Activated CD8-positive, alpha-beta T cell treated with anti-CD3 and anti-CD28 coated beads for 36 hours (primary cell): Measurements from ENCODE around the gene BCHE. TPM values are rescaled to one million over a fixed set of nuclear protein-coding genes. Genes with fewer than 3 reads are reported as not detected.

Experiments
- ATAC-seq: fragments of 200-7000 bp; cut with Tn5 transposase; one replicate; pipeline ENCODE4 v1.10.0; 2021; ENCODE audit warnings: mild to moderate bottlenecking, moderate library complexity
- CTCF ChIA-PET: fragments of 350-600 bp; sonication (Branson Sonifier 250); formaldehyde crosslinking; loops from one replicate; lab custom pipeline; 2021; ENCODE audit warnings: antibody characterized with exemption; lab: Charles Lee
- POLR2A ChIA-PET: fragments of 350-600 bp; sonication (Branson Sonifier 250); formaldehyde crosslinking; loops from one replicate; lab custom pipeline; 2021; ENCODE audit warnings: antibody characterized with exemption; lab: Charles Lee
- DNase-seq: peaks from one replicate; pipeline ENCODE4 v3.0.0-alpha.2; 2020
- H3K27ac Mint-ChIP-seq: one replicate; pipeline ENCODE4 v1.8.0; 2021; ENCODE audit warnings: mild to moderate bottlenecking, mixed read lengths
- H3K27me3 Mint-ChIP-seq: one replicate; pipeline ENCODE4 v1.8.0; 2021; ENCODE audit warnings: mixed read lengths
- H3K36me3 Mint-ChIP-seq: one replicate; pipeline ENCODE4 v1.8.0; 2021; ENCODE audit warnings: low read depth, mixed read lengths
- H3K4me1 Mint-ChIP-seq: one replicate; pipeline ENCODE4 v1.8.0; 2021; ENCODE audit warnings: low read depth, mixed read lengths
- H3K4me3 Mint-ChIP-seq: one replicate; pipeline ENCODE4 v1.8.0; 2021; ENCODE audit warnings: mild to moderate bottlenecking, moderate library complexity, mixed read lengths
- H3K9me3 Mint-ChIP-seq: one replicate; pipeline ENCODE4 v1.8.0; 2021; ENCODE audit warnings: mixed read lengths
- intact Hi-C: fragments of 100-400 bp; cut with micrococcal nuclease; formaldehyde crosslinking; loops from one replicate; pipeline ENCODE4 v1.10.0; 2022
- total RNA-seq, 2 experiments: library from RNA; stranded (reverse); gene quantifications; one replicate each; pipeline ENCODE4 v1.2.3, GENCODE V29; 2021
- TF ChIP-seq, protein P1 (sequence below): fragments of 200-600 bp; IDR thresholded peaks from one replicate; pipeline ENCODE4 v1.8.0; 2022; ENCODE audit warnings: antibody characterized with exemption, mild to moderate bottlenecking

Gene BCHE
- total RNA-seq, 2 experiments from 2014 or later: not detected

DNA sequence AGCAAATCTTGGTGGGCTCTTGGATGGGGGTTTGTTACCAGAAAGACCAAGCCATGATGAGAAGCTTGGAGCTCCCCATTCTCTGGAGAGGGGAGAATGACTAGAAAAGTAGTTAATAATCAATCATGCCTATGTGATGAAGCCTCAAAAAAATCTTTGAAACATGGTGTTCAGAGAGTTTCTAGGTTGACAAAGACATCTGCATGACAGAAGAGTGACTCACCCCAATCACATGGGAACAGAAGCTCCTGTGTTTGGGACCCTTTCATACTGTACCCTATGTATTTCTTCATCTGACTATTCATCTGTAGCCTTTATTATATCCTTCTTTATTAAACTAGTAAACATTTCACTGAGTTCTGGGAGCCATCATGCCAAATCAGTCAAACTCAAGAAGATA lies 87.4 kb downstream of the BCHE start:
- DNase-seq: no peak
- H3K36me3 Mint-ChIP-seq: no peaks in the 10 kb centered on the region
- no peaks in the 10 kb centered on the region for H3K27me3 Mint-ChIP-seq
- no peak for ATAC-seq
- no peak overlapping the region for H3K27ac Mint-ChIP-seq
- intact Hi-C loops: no loop called here
- POLR2A ChIA-PET: no interaction called here
- no peaks in the 10 kb centered on the region for H3K4me1 Mint-ChIP-seq
- peaks cover 2% of the 10 kb centered on the region for H3K9me3 Mint-ChIP-seq
- CTCF ChIA-PET: no interaction called here
- TF ChIP-seq, protein P1, sequence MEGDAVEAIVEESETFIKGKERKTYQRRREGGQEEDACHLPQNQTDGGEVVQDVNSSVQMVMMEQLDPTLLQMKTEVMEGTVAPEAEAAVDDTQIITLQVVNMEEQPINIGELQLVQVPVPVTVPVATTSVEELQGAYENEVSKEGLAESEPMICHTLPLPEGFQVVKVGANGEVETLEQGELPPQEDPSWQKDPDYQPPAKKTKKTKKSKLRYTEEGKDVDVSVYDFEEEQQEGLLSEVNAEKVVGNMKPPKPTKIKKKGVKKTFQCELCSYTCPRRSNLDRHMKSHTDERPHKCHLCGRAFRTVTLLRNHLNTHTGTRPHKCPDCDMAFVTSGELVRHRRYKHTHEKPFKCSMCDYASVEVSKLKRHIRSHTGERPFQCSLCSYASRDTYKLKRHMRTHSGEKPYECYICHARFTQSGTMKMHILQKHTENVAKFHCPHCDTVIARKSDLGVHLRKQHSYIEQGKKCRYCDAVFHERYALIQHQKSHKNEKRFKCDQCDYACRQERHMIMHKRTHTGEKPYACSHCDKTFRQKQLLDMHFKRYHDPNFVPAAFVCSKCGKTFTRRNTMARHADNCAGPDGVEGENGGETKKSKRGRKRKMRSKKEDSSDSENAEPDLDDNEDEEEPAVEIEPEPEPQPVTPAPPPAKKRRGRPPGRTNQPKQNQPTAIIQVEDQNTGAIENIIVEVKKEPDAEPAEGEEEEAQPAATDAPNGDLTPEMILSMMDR: no peak
- H3K4me3 Mint-ChIP-seq: no peak overlapping the region

DNA sequence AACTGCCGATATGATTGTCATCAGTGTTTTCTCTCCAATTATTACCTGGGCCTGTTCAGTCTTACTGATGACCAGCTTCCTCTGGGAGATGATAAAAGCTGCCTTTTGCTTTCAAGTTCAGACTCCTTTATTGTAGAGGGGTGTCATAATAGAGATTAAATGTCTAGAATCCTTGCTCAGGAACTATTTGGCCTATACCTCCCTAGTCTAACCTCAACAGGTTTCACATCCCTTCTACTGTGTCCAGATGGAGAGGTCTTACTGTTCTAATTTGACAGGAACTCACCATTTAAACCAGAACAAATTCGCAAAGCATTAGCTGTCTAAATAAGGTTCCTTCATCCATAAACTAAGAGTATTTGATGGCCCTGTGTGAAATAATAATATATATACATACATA lies 88.0 kb downstream of the BCHE start:
- Mint-ChIP-seq H3K4me1 (no peaks in the 10 kb centered on the region), H3K9me3 (peaks cover 2% of the 10 kb centered on the region), H3K27ac (no peak overlapping the region), H3K27me3 (no peaks in the 10 kb centered on the region), H3K4me3 (no peak overlapping the region), H3K36me3 (no peaks in the 10 kb centered on the region)
- intact Hi-C loops: no loop called here
- ATAC-seq (no peak), DNase-seq (no peak)
- ChIA-PET CTCF (no interaction called here), POLR2A (no interaction called here)
- TF ChIP-seq, protein P1: no peak

DNA sequence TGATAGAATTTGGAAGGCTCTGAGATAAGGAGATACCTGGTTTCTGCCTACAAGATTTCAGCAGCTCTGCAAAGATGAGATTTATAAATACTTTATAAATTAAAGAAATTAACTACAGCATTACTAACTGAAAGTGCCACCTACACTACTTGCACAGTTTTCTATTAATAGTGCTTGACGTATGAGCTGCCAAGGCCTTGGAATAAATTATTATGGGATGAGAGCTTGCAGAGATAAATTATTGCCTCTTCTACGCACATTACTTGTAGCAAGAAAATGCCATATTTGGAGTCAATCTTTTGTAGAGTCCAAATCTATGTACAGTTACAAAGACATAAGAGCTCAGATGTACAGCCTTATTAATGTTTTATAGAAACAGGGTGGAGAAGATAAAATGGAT lies 89.1 kb downstream of the BCHE start:
- Mint-ChIP-seq H3K4me1 (no peaks in the 10 kb centered on the region), H3K27me3 (no peaks in the 10 kb centered on the region), H3K9me3 (peaks cover 2% of the 10 kb centered on the region), H3K4me3 (no peak overlapping the region), H3K36me3 (no peaks in the 10 kb centered on the region), H3K27ac (no peak overlapping the region)
- TF ChIP-seq, protein P1: no peak
- ChIA-PET CTCF (no interaction called here), POLR2A (no interaction called here)
- intact Hi-C loops: no loop called here
- no peak for ATAC-seq
- DNase-seq: no peak

DNA sequence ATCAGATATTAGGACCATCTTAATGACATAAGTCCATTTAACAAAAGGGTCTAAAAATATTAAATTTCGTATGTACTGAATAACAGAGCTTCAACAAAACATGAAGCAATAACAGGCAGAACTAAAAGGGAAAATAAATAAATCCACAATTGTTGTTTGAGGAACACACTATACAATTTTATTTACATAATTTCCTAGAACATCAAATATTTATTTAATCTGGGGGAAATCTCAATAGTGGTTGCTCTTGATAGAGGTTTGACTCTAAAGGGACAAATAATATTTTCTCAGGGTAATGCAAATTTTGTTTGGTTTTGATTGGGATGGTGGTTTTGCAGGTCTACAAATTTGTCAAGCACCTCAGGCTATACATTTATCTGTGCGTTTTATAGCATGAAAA lies 90.3 kb downstream of the BCHE start:
- intact Hi-C loops: no loop called here
- Mint-ChIP-seq H3K36me3 (no peaks in the 10 kb centered on the region), H3K4me3 (no peak overlapping the region), H3K9me3 (peaks cover 7% of the 10 kb centered on the region), H3K4me1 (no peaks in the 10 kb centered on the region), H3K27ac (no peak overlapping the region), H3K27me3 (no peaks in the 10 kb centered on the region)
- no peak for DNase-seq
- CTCF ChIA-PET: no interaction called here
- POLR2A ChIA-PET: no interaction called here
- no peak for ATAC-seq
- TF ChIP-seq, protein P1: no peak

DNA sequence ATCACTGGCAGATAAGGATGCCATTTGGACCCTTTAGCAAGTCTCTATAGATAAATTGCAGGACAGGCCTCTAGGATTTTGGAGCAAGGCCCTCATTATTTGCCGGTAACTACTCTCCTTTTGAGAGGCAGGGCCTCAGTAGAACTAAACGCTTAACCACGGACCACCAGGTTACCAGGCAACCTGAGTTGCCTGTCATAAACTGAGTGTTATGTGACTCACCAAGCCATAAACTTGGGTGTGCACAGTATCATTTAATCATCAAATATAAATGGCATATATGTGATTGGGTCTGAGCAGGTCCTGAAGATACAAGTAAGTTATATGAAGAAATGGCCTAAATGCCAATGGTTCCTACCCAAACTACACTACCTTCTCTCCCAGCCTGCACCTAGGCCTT lies 93.2 kb downstream of the BCHE start:
- Mint-ChIP-seq H3K27ac (no peak overlapping the region), H3K4me1 (no peaks in the 10 kb centered on the region), H3K9me3 (peaks cover 8% of the 10 kb centered on the region), H3K36me3 (no peaks in the 10 kb centered on the region), H3K4me3 (no peak overlapping the region), H3K27me3 (no peaks in the 10 kb centered on the region)
- CTCF ChIA-PET: no interaction called here
- ATAC-seq: no peak
- intact Hi-C loops: no loop called here
- POLR2A ChIA-PET: no interaction called here
- no peak for DNase-seq
- TF ChIP-seq, protein P1: no peak
